Stimulated activated CD4-positive, alpha-beta T cell treated with anti-CD3 and anti-CD28 coated beads, Interleukin-4, amount 100 ng/mL, for 1 hour (primary cell): Measurements from ENCODE around the gene KRTAP9-4.
"Not testable (repeated sequence)": the region's sequence is repeated elsewhere in the genome, so short reads cannot be mapped to it uniquely, and the experiment has no call there.

ENCODE experiments used
- DNase-seq: peaks from one replicate; pipeline ENCODE4 v3.0.0-alpha.2; 2020

The KRTAP9-4 gene

GRCh38 chr17:41249637-41250240, at the start of gene KRTAP9-4:
Gene KRTAP9-4 (plus strand): TSS chr17:41249687. CDS start chr17:41249721, 34 bp downstream.
- DNase-seq = not testable (repeated sequence)

- DNase-seq = no peak
These were observed 37.5 kb upstream of the KRTAP9-4 start for GRCh38 chr17:41211845-41212466.

GRCh38 chr17:41212524-41213169, 36.8 kb upstream of the KRTAP9-4 start:
- no peak for DNase-seq

GRCh38 chr17:41215681-41216080, 33.8 kb upstream of the KRTAP9-4 start:
- no peak for DNase-seq

GRCh38 chr17:41223821-41224220, 25.7 kb upstream of the KRTAP9-4 start:
- no peak for DNase-seq

GRCh38 chr17:41226051-41226450, 23.4 kb upstream of the KRTAP9-4 start:
- DNase-seq = no peak

GRCh38 chr17:41226598-41227095, 22.8 kb upstream of the KRTAP9-4 start, which contains the start of gene KRTAP9-2:
Gene KRTAP9-2 (plus strand): TSS chr17:41226648. CDS start chr17:41226655, 7 bp downstream.
- not testable (repeated sequence) for DNase-seq

GRCh38 chr17:41230094-41230493, 19.4 kb upstream of the KRTAP9-4 start:
- no peak for DNase-seq

GRCh38 chr17:41231731-41232130, 17.8 kb upstream of the KRTAP9-4 start:
- DNase-seq = no peak

- DNase-seq = not testable (repeated sequence)
These were observed 16.9 kb upstream of the KRTAP9-4 start, which contains the start of gene KRTAP9-3 for GRCh38 chr17:41232399-41233105. Gene KRTAP9-3 (plus strand): TSS chr17:41232449. CDS start chr17:41232502, 53 bp downstream.

GRCh38 chr17:41237116-41237515, 12.4 kb upstream of the KRTAP9-4 start:
- not testable (repeated sequence) for DNase-seq

GRCh38 chr17:41237949-41238437, 11.5 kb upstream of the KRTAP9-4 start, which contains the start of gene KRTAP9-8:
Gene KRTAP9-8 (plus strand): TSS chr17:41237999. CDS start chr17:41238052, 53 bp downstream.
- not testable (repeated sequence) for DNase-seq

- not testable (repeated sequence) for DNase-seq
These were observed 2.3 kb upstream of the KRTAP9-4 start for GRCh38 chr17:41246995-41247787.

- DNase-seq = no peak
These were observed 1.8 kb downstream of the KRTAP9-4 start for GRCh38 chr17:41251261-41251660.

GRCh38 chr17:41254861-41255260, 5.4 kb downstream of the KRTAP9-4 start:
- no peak for DNase-seq

- DNase-seq = not testable (repeated sequence)
These were observed 6.1 kb downstream of the KRTAP9-4 start, which contains the start of gene KRTAP9-9 for GRCh38 chr17:41255381-41256290. Gene KRTAP9-9 (plus strand): TSS chr17:41255384.

GRCh38 chr17:41256291-41256685, 6.8 kb downstream of the KRTAP9-4 start:
- no peak for DNase-seq

GRCh38 chr17:41258406-41258805, 8.9 kb downstream of the KRTAP9-4 start:
- DNase-seq = no peak

- DNase-seq = no peak
These were observed 13.7 kb downstream of the KRTAP9-4 start for GRCh38 chr17:41263212-41263611.

GRCh38 chr17:41264599-41264998, 15.1 kb downstream of the KRTAP9-4 start:
- DNase-seq = no peak

- DNase-seq = no peak
These were observed 15.6 kb downstream of the KRTAP9-4 start, which contains the start of gene KRTAP9-6 for GRCh38 chr17:41265078-41265477. Gene KRTAP9-6 (plus strand): TSS chr17:41265378. CDS start chr17:41265378, 0 bp downstream.
